NCI-H748 (cell line): ENCODE results near the gene YPEL4.

Experiments used
- DNase-seq: peaks from one replicate; lab custom pipeline; 2025; ENCODE audit not compliant: unreplicated experiment; lab: John Stamatoyannopoulos, UW

YPEL4 gene

GRCh38 chr11:57634311-57634710 is 15.4 kb downstream of the YPEL4 start:
- DNase-seq, result no peak

- DNase-seq, result no peak
Measured at GRCh38 chr11:57633394-57634070, 16.2 kb downstream of the YPEL4 start.

GRCh38 chr11:57632116-57632515 is 17.6 kb downstream of the YPEL4 start:
- DNase-seq, result no peak

GRCh38 chr11:57630171-57630570 is 19.5 kb downstream of the YPEL4 start:
- DNase-seq, result no peak

GRCh38 chr11:57626895-57627294 is 22.8 kb downstream of the YPEL4 start:
- no peak for DNase-seq

GRCh38 chr11:57624864-57625263 is 24.8 kb downstream of the YPEL4 start:
- no peak for DNase-seq

- no peak for DNase-seq
Measured at GRCh38 chr11:57622263-57622662, 27.4 kb downstream of the YPEL4 start.

- no peak for DNase-seq
Measured at GRCh38 chr11:57620467-57620866, 29.2 kb downstream of the YPEL4 start.

GRCh38 chr11:57619331-57619730 is 30.4 kb downstream of the YPEL4 start:
- no peak for DNase-seq

GRCh38 chr11:57618438-57618837 is 31.3 kb downstream of the YPEL4 start:
- DNase-seq, result no peak

- no peak for DNase-seq
Measured at GRCh38 chr11:57616595-57616994, 33.1 kb downstream of the YPEL4 start.

GRCh38 chr11:57615308-57615707 is 34.4 kb downstream of the YPEL4 start:
- no peak for DNase-seq

GRCh38 chr11:57614234-57614772 is 35.4 kb downstream of the YPEL4 start:
- no peak for DNase-seq

GRCh38 chr11:57610170-57610569 is 39.5 kb downstream of the YPEL4 start:
- DNase-seq, result no peak

- no peak for DNase-seq
Measured at GRCh38 chr11:57605028-57605420, 44.7 kb downstream of the YPEL4 start.

GRCh38 chr11:57604296-57605027 is 45.2 kb downstream of the YPEL4 start:
- DNase-seq, result no peak

GRCh38 chr11:57601297-57601696 is 48.4 kb downstream of the YPEL4 start:
- DNase-seq, result no peak

GRCh38 chr11:57599381-57599780 is 50.3 kb downstream of the YPEL4 start:
- DNase-seq, result no peak

GRCh38 chr11:57598831-57599155 is 50.9 kb downstream of the YPEL4 start:
- no peak for DNase-seq

GRCh38 chr11:57597916-57598830 is 51.5 kb downstream of the YPEL4 start:
- no peak for DNase-seq

GRCh38 chr11:57597461-57597915 is 52.2 kb downstream of the YPEL4 start, which contains the start of gene SERPING1:
Gene SERPING1, plus strand, starts transcription at chr11:57597685. Its CDS starts 586 bp downstream, at chr11:57598271.
- no peak for DNase-seq
